Middle frontal gyrus (tissue), 1 donor: ENCODE data around the gene NUTF2.
"Not testable (repeated sequence)": the region's sequence is repeated elsewhere in the genome, so short reads cannot be mapped to it uniquely, and the experiment has no call there.

ENCODE experiments used
- DNase-seq: peaks from one replicate; pipeline ENCODE4 v3.0.0-alpha.2; 2015; ENCODE audit warnings: low spot score; ENCODE audit errors: extremely low spot score

Gene NUTF2

GRCh38 chr16:67837190-67837589 is 9.5 kb upstream of the NUTF2 start:
- not testable (repeated sequence) for DNase-seq

DNA sequence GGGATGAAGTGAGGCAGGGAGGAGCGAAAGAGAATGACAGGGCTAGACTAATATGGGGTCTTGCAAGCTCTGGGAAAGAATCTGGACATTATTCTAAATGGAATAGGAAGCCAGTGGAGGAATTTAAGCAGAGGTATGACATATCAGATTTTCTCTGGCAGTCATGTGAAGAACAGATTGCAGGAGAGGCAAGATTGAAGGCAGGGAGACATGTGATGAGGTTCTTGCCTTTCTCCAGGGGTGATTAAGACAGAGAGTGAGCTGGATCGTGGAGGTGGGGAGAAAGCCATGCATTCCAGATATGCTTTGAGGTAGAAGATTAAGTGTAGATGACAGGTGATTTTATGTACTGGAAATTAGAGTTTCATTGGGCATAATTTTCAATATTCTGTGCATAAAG is 8.9 kb upstream of the NUTF2 start:
- DNase-seq, result no peak

DNA sequence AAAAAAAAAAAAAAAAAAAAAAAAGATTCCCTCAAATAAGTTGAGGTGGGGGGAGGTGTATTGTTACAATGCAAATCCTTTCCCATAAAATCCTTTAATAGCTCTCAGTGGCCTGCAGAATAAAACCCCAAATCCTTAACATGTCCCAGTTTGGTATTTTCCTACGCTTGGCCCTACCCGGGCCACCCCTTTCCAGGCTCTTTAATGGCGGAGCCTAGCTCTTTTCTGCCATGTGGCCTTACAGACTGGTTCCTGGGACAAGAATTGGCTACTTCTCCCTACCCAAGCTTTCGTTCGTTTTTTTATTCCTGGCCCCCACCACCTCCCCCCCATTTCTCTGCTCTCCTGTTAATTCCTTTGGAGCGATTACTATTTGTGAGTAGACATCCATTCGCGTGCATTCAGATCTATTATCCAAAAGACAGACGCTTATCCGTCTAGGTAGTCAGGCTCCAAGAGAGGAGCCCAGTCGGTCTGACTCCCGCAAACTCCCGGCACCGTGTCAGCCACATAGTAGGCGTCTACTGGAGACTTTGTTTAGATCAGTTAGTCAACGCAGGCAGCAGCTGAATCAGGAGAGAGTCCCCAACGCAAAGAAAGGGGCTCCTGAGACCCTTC is 5.4 kb upstream of the NUTF2 start:
- DNase-seq, result no peak

DNA sequence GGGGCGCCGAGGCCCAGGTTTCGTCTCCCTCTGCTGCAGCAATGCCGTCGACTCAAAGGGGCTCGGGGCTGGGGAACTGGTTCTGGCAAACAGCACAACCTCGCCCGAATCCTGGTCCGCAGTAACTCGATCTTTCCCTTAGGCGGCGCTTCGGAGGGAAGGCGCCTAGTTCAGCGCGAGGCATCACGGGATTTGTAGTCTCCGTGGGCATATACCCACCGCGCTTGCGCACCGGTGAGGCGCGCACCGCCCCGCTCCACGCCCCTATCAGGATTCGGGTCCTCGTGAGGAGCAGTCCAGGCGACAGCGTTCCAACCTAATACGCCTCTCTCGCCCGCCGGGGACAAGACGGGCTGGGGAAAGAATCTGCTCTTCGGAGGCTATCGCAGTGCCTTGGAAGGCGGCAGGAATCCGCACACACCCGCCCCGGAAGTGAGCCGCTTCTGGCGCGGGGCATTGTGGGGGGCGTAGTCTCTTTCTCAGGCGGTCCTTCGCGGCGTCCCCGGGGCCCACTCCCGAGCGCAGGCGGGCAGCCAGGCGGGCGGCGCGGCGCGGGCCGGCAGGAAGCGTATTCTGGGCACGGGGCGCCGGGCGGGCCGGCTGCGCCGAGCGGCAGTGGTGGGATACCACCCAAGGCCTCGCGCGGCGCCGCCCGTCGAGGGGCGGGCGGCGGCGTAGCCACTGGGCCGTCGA is 4.8 kb upstream of the NUTF2 start, which contains the start of gene THAP11:
THAP11 (plus strand) TSS at position 505 of the 693 bp plus-strand sequence. CDS start 235 bp downstream, outside the sequence.
- peak; percentile 95 for DNase-seq

DNA sequence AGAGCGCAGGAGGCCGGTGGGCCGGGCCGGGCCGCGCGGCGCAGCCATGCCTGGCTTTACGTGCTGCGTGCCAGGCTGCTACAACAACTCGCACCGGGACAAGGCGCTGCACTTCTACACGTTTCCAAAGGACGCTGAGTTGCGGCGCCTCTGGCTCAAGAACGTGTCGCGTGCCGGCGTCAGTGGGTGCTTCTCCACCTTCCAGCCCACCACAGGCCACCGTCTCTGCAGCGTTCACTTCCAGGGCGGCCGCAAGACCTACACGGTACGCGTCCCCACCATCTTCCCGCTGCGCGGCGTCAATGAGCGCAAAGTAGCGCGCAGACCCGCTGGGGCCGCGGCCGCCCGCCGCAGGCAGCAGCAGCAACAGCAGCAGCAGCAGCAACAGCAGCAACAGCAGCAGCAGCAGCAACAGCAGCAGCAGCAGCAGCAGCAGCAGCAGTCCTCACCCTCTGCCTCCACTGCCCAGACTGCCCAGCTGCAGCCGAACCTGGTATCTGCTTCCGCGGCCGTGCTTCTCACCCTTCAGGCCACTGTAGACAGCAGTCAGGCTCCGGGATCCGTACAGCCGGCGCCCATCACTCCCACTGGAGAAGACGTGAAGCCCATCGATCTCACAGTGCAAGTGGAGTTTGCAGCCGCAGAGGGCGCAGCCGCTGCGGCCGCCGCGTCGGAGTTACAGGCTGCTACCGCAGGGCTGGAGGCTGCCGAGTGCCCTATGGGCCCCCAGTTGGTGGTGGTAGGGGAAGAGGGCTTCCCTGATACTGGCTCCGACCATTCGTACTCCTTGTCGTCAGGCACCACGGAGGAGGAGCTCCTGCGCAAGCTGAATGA is 4.0 kb upstream of the NUTF2 start:
- DNase-seq, result peak; percentile 29

GRCh38 chr16:67843343-67843765 is 3.4 kb upstream of the NUTF2 start:
- DNase-seq, result no peak

- no peak for DNase-seq
Observed at GRCh38 chr16:67844497-67844896, 2.2 kb upstream of the NUTF2 start.

DNA sequence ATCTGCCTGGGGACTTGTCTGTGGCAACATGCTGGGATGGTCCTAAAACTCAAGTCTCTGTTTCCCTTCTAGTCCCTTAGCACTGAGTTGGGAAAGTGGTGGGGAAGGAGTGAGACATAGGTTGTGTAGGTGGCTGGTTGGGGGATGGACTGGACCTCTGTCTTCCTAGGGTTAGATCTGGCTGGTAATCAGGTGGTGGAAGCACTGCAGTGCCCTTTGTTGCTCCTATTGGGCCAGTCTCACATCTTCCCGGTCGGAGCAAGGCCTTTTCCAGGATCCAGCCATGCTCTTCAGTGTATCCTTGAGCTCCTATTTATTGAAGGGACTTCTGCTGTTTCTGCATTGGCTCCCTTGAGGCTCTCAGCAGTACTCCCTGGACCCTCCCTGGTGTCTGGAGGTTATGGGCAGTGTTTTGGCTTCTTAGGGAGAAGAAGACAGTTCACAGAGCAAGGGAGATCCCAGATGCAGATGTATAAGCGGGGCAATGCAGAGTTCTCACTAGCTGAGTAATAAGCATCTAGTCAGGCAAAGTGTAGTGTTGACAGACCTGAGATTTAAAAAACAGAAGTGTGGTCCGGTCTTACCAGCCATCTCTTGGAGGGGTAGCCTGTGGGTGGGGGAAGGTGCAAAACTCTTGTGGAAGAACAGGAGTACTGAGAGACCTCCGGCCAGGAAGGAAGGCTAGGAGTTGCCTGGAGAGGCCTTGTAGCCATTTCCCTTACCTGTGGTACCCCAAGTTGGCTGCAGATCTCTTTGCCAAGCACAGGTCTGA is 1.3 kb upstream of the NUTF2 start:
- no peak for DNase-seq

DNA sequence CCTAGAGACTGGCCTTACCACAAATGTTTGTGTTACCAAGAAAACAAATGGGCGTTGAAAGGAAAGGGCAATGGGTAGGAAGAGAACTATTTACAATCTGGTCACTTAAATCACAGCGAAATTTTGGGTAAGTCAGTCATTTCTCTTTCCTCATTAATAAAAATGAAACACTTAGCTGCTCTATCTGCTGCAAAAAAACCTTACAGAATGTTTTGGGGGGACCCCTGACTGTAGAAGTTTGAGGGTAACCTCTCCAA is 742 bp upstream of the NUTF2 start:
- DNase-seq, result no peak

- no peak for DNase-seq
Observed at GRCh38 chr16:67847064-67847861, 530 bp downstream of the NUTF2 start, which contains the start of gene CENPT. Gene CENPT (minus strand): TSS chr16:67847693. CDS start chr16:67833859, 13,834 bp downstream.

- no peak for DNase-seq
Observed at GRCh38 chr16:67848118-67848517, 1.4 kb downstream of the NUTF2 start.

GRCh38 chr16:67853670-67854069 is 6.9 kb downstream of the NUTF2 start:
- DNase-seq, result no peak

GRCh38 chr16:67855789-67856188 is 9.1 kb downstream of the NUTF2 start:
- DNase-seq, result no peak

DNA sequence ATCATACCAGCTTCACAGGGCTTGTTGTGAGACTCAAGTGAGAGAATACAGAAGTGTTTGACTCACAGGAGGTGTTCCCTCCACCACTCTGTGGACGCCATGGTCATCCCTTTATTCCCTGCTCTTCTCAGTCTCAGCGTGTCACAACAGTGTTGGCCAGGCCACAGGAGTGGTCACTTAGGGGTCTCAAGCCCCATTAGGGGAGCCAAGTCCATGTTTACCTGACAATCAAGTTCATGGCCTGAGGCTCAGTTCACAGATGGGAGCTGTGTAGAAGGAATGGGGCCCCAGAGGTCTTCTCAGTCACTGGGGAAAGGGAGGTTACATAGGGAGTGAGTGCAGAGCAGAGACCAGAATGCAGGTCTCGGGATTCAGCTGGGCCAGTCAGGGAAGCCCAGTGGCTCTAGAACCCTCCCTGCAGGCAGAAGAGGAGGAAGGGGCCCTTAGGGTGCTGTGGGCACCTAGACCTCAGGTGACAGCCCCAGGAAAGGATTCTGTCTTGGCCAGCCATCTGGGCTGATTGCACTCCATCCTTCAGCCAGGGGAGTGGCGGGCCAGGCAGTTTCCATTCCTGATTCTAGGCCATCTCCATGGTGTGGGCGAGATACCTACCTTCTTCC is 10.3 kb downstream of the NUTF2 start:
- no peak for DNase-seq

GRCh38 chr16:67857547-67858233 is 11.0 kb downstream of the NUTF2 start:
- DNase-seq, result no peak

DNA sequence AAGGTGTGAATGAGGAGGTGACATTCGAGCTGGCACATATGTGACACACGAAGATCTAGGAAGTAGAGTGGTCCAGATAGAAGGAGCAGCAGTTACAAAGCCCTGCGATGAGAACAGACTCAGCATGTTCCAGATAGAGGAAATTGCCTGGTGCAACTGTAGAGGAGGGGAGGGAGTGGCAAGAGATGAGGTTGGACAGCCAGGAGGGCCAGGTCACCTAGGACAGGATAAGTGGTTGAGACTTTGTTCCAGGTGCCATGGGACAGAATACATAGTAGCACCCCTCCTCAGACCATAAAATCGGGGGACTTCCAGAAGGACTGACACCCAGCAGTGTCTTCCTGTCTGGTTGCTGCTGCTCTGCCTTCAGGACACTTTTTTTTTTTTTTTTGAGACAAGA is 11.8 kb downstream of the NUTF2 start:
- no peak for DNase-seq

DNA sequence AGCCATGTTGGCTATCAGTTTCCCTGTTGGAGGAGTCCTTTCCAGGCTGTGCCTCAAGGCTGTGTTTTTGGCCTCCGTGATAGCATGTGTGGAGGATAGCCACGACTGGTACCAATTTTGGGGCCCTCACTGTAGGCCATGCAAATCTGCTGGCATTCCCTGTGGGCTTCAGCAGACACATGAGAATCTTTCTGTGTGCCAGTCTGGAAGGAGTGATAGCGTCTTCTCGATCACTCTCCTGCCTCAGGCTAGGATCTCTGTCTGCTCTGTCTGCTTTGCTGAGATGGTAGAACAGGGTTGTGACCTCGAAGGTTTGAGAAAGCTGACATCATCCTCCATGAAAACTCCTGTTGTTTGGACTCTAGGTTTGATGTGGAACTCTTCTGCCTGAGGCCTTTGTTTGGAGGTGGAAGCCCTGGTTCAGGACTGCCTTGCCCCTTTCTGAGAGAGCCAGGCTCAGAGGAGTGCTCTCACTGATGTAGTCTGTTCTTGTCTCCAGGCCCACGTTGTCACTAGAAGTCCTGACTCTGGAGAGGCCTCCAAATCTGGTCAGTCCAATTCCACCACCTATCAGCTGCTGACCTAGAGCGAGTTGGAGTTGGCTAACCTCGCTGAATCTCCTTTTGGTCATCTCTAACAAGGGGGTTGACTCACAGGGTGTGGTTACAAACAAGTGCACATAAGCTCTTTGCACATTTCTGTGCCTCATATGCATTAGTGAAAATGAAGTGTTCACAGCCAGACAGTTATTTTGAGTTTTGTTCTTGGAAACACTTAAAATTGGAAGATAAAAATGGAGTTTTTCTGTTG is 14.1 kb downstream of the NUTF2 start:
- no peak for DNase-seq

- no peak for DNase-seq
Observed at GRCh38 chr16:67861877-67862276, 15.1 kb downstream of the NUTF2 start.
